Ovary (tissue), 3 donors: ENCODE data around the gene ADAD1.

ENCODE experiments used
- POLR2A ChIP-seq: fragments of 450-650 bp; IDR thresholded peaks from one replicate; pipeline ENCODE4 v1.6.1; 2017; ENCODE audit warnings: antibody characterized with exemption, mild to moderate bottlenecking, moderate library complexity
- TF ChIP-seq, protein P1 (sequence below), 3 donors: fragments of 450-650 bp in 2 of 3; fragments of 200-600 bp in 1 of 3; IDR thresholded peaks; one replicate each; pipeline versions ENCODE4 v1.5.1 to v1.8.0; 2016 to 2022; ENCODE audit warnings: antibody characterized with exemption in 3 of 3, mild to moderate bottlenecking in 1 of 3
- donor health status: DM: no; HTN: no; CAD: no.

DNA sequence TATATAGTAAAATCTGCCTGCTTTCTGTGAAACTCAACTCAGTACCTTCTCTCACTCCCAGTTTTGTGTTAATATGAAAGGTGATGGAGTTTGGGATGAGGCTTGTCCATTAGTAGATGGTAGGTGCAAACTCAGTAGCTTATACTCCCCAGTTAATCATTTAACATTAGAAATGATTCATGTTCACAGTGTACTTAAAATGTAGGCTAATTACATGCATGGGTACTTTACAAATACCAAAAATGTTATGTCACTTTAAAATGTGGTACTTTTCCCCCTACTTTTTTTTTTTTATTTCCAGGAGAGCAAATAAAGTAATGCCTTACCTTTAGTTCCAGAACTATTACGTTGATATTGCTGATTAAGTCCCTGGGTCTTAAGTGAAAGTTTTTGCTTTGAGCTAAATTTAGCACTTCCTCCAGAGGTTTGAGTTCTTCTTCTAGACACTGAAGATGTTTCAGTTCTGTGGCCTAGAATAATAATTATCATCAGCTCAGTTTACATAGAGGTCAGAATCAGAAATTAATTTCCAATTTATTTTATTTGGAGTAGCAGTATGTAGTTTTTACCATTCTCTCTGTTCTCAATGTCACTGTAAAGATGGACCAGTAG is 74.7 kb downstream of the ADAD1 start:
- TF ChIP-seq, protein P1, sequence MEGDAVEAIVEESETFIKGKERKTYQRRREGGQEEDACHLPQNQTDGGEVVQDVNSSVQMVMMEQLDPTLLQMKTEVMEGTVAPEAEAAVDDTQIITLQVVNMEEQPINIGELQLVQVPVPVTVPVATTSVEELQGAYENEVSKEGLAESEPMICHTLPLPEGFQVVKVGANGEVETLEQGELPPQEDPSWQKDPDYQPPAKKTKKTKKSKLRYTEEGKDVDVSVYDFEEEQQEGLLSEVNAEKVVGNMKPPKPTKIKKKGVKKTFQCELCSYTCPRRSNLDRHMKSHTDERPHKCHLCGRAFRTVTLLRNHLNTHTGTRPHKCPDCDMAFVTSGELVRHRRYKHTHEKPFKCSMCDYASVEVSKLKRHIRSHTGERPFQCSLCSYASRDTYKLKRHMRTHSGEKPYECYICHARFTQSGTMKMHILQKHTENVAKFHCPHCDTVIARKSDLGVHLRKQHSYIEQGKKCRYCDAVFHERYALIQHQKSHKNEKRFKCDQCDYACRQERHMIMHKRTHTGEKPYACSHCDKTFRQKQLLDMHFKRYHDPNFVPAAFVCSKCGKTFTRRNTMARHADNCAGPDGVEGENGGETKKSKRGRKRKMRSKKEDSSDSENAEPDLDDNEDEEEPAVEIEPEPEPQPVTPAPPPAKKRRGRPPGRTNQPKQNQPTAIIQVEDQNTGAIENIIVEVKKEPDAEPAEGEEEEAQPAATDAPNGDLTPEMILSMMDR (IDR thresholded peaks at IDR 0.05), result no peak
- TF ChIP-seq POLR2A, result no peak
